Measurements from ENCODE around the gene MLC1.
A peak's percentile ranks its signal among the peaks of the same experiment; 100 is the strongest.

Gene MLC1

GRCh38 chr22:50032941-50033601 lies 52.2 kb downstream of the MLC1 start:
- in situ Hi-C loops (cut with HindIII; ENCODE audit: low sequenced_read_pairs) = no loop called here
- no peak for DNase-seq (ENCODE audit: low read depth, low spot score)
- H3K4me3 ChIP-seq (ENCODE audit: low read depth, low read length) = no peak overlapping the region
- TF ChIP-seq CTCF (IDR thresholded peaks at IDR 0.05; ENCODE audit: low read depth, low read length) = no peak

GRCh38 chr22:50032109-50032871 lies 52.9 kb downstream of the MLC1 start:
- in situ Hi-C loops (cut with HindIII; ENCODE audit: low sequenced_read_pairs) = no loop called here
- no peak for DNase-seq (ENCODE audit: low read depth, low spot score)
- no peak for TF ChIP-seq CTCF (IDR thresholded peaks at IDR 0.05; ENCODE audit: low read depth, low read length)
- H3K4me3 ChIP-seq (ENCODE audit: low read depth, low read length) = no peak overlapping the region

GRCh38 chr22:50031189-50032091 lies 53.8 kb downstream of the MLC1 start:
- no peak for TF ChIP-seq CTCF (IDR thresholded peaks at IDR 0.05; ENCODE audit: low read depth, low read length)
- no peak for DNase-seq (ENCODE audit: low read depth, low spot score)
- no peak overlapping the region for H3K4me3 ChIP-seq (ENCODE audit: low read depth, low read length)
- in situ Hi-C loops (cut with HindIII; ENCODE audit: low sequenced_read_pairs) = no loop called here

- in situ Hi-C loops (cut with HindIII; ENCODE audit: low sequenced_read_pairs) = no loop called here
- TF ChIP-seq CTCF (IDR thresholded peaks at IDR 0.05; ENCODE audit: low read depth, low read length) = peak; percentile 89
- peak; percentile 48 for DNase-seq (ENCODE audit: low read depth, low spot score)
- no peak overlapping the region for H3K4me3 ChIP-seq (ENCODE audit: low read depth, low read length)
These were observed 54.7 kb downstream of the MLC1 start for GRCh38 chr22:50030297-50031188.

- DNase-seq (ENCODE audit: low read depth, low spot score) = no peak
- no peak for TF ChIP-seq CTCF (IDR thresholded peaks at IDR 0.05; ENCODE audit: low read depth, low read length)
- no peak overlapping the region for H3K4me3 ChIP-seq (ENCODE audit: low read depth, low read length)
- in situ Hi-C loops (cut with HindIII; ENCODE audit: low sequenced_read_pairs) = no loop called here
These were observed 57.3 kb downstream of the MLC1 start for GRCh38 chr22:50027639-50028537.
